HG02870 (cell line): ENCODE data around the gene AFAP1L1.

Source experiments
- ATAC-seq: cut with Tn5 transposase; IDR thresholded peaks from one replicate; pipeline ENCODE4 v1.9.1; 2021; ENCODE audit warnings: mild to moderate bottlenecking, moderate library complexity; ENCODE audit not compliant: unreplicated experiment

Gene AFAP1L1

DNA sequence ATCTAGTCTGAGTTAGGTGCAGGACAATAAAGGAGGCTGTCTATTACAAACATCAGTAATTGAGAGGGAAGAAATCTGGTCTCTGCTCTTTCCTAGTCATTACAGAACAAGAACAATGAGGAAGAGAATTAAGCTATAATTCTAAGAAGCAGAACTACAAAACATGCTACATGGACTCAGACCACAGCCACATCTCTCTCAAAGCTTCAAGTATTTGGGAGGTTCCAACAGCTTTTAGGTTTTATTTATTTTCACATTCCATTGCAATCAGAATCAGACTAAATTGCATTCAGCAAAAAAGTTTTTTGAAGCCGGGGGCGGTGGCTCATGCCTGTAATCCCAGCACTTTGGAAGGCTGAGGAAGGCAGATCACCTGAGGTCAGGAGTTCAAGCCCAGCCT, 72.5 kb downstream of the AFAP1L1 start:
- ATAC-seq: no peak

DNA sequence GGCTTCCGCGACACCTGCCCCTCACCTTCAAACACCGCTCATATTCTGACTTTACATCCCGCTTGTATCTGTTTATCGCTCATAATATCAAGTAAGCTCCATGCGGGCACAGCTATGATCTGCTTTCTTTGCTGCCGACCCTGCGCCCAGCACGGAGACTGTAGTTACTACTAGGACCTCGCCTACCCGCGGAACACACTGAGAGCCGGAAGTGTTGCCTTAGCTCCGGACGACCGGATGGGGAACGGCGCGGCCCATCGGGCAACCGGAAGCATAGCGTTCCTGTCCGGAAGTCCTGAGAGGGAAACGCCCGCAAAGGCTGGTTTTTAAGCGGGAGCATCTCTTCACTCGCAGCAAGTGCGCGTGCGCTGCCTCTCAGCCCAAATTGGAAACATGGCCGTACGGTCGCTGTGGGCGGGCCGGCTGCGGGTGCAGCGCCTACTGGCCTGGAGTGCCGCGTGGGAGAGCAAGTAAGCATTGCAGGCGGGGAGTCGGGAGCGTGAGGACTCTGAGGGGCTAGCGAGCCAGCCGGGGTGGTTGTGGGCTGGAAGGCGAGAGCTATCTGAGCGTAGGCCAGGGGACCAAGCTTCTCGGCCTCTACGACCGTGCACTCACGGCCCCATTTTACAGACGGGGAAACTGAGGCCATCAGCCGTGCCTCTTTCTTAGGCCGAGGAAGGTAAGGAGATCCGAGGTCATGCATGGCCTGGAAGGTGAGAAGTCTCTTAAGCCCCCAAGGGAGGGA, 73.7 kb downstream of the AFAP1L1 start, which contains the start of gene GRPEL2:
GRPEL2 (plus strand) TSS at position 353 of the 745 bp plus-strand sequence; CDS start at position 394, 41 bp downstream.
- ATAC-seq: peak; percentile 98

DNA sequence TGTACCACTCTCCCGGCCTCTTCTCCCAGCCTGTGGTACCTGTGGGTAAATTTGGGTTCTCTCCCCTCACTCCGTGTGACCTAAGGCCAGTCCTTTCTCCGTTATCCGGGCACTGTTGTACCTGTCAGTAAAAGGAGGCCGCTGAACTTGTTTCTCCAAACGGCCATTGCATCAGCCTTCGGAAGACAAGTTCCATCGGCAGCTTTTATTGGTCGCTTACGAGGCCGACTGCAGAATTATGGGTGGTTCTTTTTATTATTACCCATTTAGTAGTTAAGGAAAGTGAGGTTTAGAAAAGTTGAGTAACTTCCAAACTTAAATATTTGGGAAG, 74.2 kb downstream of the AFAP1L1 start:
- peak; percentile 1 for ATAC-seq

DNA sequence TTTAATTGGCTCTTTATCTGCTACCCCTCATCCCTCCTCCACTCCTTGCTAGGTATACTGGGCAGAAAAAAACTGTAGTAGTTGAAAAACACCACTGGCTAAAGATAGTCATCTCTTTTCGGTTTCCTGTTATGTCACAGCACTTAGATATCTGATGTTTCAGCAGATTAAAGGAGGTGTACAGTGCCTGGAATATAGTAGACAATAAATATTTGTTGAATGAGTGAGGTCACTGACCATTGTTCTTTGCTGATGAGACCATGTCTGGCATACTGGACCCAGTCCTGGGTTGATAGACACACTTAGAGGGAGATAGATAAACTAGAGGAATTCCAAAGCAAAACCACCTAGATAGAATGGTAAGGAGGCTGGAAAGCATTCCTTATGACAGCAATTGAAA, 76.9 kb downstream of the AFAP1L1 start:
- no peak for ATAC-seq

GRCh38 chr5:149349382-149349781, 77.7 kb downstream of the AFAP1L1 start:
- no peak for ATAC-seq

DNA sequence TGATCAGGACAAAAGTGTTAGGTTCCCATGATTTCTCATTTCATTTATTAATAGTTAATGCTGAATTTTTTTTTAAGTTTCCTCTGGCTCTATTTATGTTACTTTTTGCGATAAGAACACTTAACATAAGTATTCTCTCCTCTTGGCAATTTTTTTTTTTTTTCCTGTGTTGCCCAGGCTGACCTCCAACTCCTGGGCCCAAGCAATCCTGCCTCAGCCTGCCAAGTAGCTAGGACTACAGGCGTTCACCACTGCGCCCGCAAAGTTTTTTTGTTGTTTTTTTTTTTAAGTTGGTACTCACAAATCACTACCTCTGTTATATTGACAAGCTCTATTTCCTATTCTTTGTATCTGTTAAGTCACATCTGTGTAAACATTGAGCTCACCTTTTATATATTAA, 80.5 kb downstream of the AFAP1L1 start:
- ATAC-seq: no peak

DNA sequence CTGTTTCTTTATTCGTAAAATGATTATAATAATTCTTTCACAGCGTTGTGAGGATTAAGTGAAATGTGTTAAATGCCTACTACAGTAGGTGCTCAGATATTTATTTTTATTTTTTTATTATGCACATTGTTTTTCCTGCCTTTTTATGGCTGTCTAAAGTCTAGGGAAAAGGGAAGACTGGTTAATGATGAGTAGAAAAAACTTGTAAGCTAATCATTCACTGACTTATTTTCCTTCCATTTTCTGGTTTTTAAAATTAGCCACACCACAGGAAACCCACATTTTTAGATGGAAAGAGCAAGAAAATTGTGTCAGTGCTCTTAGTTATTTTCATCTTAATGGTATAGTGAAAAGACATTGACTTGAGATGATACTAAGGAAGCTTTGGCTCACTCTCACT, 82.3 kb downstream of the AFAP1L1 start:
- ATAC-seq: no peak

GRCh38 chr5:149355688-149356087, 84.0 kb downstream of the AFAP1L1 start:
- ATAC-seq: no peak

DNA sequence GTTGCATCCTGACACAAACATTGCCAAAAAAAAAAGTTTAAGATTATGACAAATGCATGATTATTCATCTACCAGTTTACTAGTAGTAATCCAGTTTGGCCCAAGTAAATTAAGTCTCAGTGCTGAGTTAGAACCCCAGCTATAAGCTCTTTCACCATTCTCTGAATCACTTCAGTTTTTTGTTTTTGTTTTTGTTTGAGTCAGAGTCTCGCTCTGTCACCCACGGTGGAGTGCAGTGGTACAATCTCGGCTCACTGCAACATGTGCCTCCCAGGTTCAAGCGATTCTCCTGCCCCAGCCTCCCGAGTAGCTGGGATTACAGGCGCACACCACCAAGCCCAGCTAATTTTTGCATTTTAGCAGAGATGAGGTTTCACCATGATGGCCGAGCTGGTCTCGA, 84.7 kb downstream of the AFAP1L1 start:
- ATAC-seq: no peak

- peak; percentile 99 for ATAC-seq
Observed at GRCh38 chr5:149357370-149358293, 86.0 kb downstream of the AFAP1L1 start, which contains the start of gene PCYOX1L. TSS of gene PCYOX1L (plus strand) at chr5:149358046. CDS start at chr5:149358069, 23 bp downstream.

DNA sequence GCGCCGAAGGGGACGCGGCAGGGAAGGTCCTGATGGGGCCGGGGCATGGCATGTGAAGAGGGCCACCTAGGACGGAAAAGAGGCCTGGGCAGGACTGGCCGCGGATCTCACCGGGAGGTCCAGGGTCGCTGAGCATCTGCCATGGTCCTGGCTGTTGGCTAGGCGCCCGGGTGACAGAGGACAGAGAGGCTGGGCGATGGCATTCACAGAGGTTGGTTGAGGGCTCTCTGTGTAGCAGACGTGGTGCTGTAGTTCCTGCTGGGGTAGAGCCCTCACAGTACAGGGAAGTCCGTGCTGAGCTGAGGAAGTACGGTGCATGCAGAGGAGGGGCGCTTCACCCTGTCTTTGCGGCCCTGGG, 86.6 kb downstream of the AFAP1L1 start:
- peak; percentile 5 for ATAC-seq

DNA sequence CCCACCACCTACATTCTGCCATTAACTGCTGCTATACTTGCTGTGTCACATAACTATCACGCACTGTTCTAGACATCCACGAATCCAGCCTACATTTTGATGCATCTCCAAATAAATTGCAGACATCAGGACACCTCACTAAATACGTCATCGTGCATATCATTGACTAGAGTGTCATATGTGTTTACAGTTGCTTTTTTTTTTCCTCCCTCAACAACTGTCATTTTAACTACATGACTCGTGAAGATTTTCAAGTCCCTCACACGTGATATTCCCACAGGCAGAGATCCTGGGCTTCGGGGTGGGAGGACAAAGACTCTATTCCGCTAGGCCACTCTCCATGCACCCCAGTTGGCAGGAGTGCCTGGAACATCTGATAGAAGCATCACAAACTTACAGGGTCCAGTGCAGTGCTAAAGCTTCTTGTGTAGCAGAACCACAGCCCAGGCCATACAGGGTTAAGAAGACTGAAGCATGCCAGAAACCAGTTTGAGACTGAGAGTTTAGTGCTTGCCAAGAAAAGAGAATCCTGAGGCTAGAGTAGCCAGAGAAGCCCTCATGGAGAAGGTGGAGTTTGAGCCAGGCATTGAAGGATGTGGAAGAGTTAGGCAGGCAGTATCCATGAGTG, 87.3 kb downstream of the AFAP1L1 start:
- ATAC-seq: no peak

DNA sequence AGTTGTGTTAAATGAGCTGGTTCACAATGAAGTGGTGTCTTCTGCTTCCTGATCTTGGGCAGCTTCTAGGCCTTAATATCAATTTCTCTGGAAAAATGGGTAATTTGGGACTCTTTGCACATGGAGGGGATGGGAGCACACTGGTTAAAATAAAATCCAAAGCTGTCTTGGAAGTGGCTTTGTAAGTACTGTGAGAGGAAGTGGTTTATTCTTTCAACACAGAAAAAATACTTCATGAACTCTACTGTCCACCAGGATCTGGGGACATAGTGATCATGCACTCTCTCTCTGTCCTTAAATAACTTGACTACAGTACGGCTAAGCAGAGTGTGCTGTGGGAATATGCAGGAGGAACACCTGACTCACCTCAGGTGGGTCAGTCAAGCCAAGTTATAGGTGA, 88.6 kb downstream of the AFAP1L1 start:
- ATAC-seq: no peak

GRCh38 chr5:149362541-149362940, 90.9 kb downstream of the AFAP1L1 start:
- ATAC-seq: no peak

GRCh38 chr5:149363358-149363757, 91.7 kb downstream of the AFAP1L1 start:
- no peak for ATAC-seq

- ATAC-seq: no peak
Observed at GRCh38 chr5:149363936-149364335, 92.3 kb downstream of the AFAP1L1 start.

DNA sequence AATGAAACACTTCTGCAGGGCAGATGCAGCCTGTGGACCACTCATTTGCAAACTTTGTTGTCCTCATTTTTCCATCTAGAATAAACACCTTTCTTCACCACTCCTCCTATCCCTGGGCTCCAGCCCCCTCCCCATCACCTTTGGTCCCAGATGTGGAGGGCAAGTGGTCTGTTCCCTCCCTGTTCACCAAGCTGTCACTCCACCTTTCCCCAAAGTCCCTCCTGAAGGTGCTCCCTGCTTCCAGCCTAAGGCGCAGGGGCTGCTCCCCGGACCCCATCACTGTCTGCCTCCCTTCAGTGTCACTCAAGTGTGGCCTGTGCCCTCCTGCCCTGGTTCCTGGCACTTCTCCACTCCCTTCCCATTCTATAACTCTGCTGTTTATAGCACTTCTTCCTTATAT, 93.1 kb downstream of the AFAP1L1 start:
- no peak for ATAC-seq

GRCh38 chr5:149365418-149365817, 93.8 kb downstream of the AFAP1L1 start:
- no peak for ATAC-seq

DNA sequence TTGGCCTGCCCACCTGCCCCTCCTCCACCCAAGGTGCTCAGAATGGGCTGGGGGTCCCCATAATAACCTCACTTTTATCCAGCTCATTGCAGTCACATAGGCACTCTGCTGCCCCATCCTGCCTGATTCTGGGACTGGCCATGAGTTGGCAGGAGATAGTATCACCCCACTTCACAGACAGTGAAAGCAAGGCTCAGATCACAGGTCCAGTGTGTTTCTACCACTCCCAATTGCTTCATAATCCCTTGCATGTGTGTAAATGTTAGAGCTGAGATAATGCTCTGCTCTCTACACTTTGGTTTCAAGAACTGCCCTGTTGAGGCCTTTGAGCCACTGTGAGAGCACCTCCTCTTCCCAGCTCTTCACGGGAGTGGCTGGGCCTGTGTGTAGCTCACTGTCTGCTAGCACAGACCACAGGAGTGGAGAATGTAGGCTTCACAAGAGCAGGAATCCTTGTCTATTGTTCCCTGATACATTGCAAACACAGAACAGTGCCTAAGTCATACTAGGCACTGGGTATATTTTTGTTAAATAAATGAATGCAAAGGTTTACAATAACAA, 94.6 kb downstream of the AFAP1L1 start:
- no peak for ATAC-seq

DNA sequence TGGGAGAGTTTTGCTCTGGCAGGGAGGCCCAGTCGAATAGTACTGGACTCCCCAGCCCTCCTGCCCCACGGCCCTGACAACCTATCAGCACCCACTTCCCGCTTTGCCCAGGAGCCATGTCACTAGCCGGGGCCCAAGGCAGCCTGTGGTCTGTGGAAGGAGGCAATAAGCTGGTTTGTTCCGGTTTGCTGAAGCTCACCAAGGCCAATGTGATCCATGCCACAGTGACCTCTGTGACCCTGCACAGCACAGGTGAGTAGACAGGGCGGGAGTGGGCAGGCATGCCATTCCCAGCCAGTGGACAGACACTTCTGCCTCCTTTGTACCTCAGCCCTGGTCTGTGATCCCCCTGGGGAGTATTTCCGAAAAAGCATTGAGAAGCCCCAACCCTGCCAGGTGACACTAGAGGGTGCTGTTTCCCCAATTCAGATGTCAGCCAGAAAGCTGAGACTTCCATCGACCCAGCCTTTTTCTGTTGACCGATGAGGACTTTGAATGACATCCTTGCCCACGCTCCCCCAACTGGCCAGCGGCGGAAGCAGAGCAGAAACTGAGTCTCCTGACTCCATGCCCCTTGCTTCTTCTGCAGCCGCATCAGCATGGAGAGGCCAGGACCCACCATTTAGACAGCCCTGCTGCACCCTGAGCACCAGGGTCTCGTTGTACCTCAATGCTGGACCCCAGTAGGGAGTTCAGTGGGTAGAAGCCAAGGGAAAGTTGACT, 95.8 kb downstream of the AFAP1L1 start:
- peak; percentile 56 for ATAC-seq
